DMS 273 treated with DMSO at 0.1 percent for 48 hours (cell line): ENCODE data around the gene CDH23.
A peak's percentile ranks its signal among the peaks of the same experiment; 100 is the strongest.

Experiments
- DNase-seq: peaks from one replicate; lab custom pipeline; 2025; lab: John Stamatoyannopoulos, UW

The CDH23 gene

GRCh38 chr10:71392791-71393781, 3.6 kb upstream of the CDH23 start:
- no peak for DNase-seq

GRCh38 chr10:71393841-71394475, 2.8 kb upstream of the CDH23 start:
- DNase-seq, result no peak

- DNase-seq, result no peak
These were observed 1.7 kb upstream of the CDH23 start for GRCh38 chr10:71394926-71395562.

- DNase-seq, result no peak
These were observed 1.1 kb upstream of the CDH23 start for GRCh38 chr10:71395621-71396020.

GRCh38 chr10:71396084-71396710, 523 bp upstream of the CDH23 start:
- peak; percentile 49 for DNase-seq

GRCh38 chr10:71397296-71398212, 834 bp downstream of the CDH23 start:
- DNase-seq, result no peak

- no peak for DNase-seq
These were observed 2.3 kb downstream of the CDH23 start for GRCh38 chr10:71398976-71399375.

- no peak for DNase-seq
These were observed 3.2 kb downstream of the CDH23 start for GRCh38 chr10:71399946-71400345.

GRCh38 chr10:71401056-71401455, 4.3 kb downstream of the CDH23 start:
- no peak for DNase-seq

- DNase-seq, result no peak
These were observed 5.3 kb downstream of the CDH23 start for GRCh38 chr10:71402005-71402404.

GRCh38 chr10:71404503-71405295, 8.0 kb downstream of the CDH23 start:
- no peak for DNase-seq

- no peak for DNase-seq
These were observed 10.2 kb downstream of the CDH23 start for GRCh38 chr10:71406878-71407277.

GRCh38 chr10:71408436-71409225, 11.9 kb downstream of the CDH23 start:
- no peak for DNase-seq

- no peak for DNase-seq
These were observed 12.9 kb downstream of the CDH23 start for GRCh38 chr10:71409516-71410104.

GRCh38 chr10:71413581-71413980, 16.9 kb downstream of the CDH23 start:
- DNase-seq, result no peak

GRCh38 chr10:71414359-71414758, 17.6 kb downstream of the CDH23 start:
- no peak for DNase-seq

GRCh38 chr10:71419002-71419540, 22.4 kb downstream of the CDH23 start:
- no peak for DNase-seq

GRCh38 chr10:71419750-71420149, 23.0 kb downstream of the CDH23 start:
- DNase-seq, result no peak

GRCh38 chr10:71421075-71421434, 24.3 kb downstream of the CDH23 start:
- DNase-seq, result no peak
